ENCODE measurements around the gene MYMX.
A peak's percentile ranks its signal among the peaks of the same experiment; 100 is the strongest.

Gene MYMX

DNA sequence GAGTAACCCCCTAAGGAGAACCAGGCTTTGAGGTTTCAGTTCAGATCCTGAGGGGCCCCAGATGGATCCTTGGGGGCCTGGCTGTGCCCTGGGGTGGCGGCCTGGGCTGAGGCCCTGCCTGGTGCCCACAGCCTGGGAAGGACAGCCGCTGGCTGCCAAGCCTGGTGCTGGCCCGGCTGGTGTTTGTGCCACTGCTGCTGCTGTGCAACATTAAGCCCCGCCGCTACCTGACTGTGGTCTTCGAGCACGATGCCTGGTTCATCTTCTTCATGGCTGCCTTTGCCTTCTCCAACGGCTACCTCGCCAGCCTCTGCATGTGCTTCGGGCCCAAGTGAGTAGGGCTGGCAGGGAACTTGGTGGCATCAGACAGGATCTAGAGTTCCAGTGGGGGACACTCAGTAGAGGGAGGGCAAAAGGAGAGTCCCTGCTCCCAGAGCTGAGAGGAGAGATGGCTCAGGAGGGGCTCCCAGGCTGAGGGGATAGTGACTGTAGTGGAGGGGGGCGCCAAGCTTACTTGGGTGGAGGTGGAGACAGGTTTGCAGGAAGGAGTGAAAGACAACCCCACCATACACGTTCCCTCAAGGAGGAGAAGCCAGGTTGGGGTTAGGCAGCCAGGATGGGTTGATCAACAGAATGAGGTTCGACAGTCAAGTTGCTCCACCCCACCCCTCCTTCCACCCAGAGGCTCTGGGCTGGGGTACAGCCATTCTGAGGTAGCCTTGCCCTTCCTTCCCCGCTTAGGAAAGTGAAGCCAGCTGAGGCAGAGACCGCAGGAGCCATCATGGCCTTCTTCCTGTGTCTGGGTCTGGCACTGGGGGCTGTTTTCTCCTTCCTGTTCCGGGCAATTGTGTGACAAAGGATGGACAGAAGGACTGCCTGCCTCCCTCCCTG, 16.2 kb downstream of the MYMX start:
- DNase-seq (ENCODE audit: low read depth in 2 of 2), result no peak

DNA sequence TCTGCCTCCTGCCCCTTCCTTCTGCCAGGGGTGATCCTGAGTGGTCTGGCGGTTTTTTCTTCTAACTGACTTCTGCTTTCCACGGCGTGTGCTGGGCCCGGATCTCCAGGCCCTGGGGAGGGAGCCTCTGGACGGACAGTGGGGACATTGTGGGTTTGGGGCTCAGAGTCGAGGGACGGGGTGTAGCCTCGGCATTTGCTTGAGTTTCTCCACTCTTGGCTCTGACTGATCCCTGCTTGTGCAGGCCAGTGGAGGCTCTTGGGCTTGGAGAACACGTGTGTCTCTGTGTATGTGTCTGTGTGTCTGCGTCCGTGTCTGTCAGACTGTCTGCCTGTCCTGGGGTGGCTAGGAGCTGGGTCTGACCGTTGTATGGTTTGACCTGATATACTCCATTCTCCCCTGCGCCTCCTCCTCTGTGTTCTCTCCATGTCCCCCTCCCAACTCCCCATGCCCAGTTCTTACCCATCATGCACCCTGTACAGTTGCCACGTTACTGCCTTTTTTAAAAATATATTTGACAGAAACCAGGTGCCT, 16.9 kb downstream of the MYMX start:
- no peak for DNase-seq (ENCODE audit: low read depth in 2 of 2)

DNA sequence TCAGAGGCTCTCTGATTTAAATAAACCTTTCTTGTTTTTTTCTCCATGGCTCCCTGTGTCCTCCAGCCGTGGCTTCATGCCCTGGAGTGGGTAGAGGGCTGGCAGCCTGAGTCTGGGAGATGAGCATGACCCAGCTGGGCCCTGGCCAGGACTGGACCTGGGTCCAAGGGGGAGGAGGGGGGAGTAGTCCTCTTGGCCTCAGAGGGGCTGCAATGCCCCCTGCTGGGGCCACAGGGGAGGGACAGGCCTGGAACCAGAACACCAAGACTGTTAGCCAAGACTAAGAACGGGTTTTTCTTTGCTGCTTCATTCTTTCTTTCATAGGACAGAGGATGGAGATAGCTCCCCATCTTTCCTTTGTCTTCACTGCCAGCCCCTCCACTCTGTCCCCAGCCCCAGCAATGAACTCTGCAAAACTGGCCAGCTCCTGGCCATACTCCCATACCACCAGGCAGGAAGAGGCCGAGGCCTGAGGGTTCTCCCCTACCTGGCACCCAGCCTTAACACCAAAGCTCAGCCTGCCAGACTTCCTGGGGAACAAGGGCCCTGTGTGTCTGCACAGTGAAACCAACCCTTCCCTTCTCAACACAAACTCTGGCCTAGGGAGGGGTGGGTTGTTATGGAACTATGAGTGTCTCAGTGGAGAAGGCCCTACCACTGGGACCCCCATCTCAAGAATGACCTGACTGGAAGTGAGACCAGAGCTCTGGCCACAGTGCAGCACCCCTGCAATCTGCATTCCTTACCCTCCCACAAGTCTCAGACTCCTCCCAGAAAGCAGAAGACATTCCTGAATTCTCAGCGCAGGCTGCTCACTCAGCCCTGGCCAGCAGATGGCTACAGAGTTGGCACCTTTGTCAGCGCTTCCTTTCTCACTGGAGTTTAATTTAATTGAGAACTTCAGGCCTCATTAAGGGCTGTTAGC, 17.6 kb downstream of the MYMX start:
- no peak for DNase-seq (ENCODE audit: low read depth in 2 of 2)

DNA sequence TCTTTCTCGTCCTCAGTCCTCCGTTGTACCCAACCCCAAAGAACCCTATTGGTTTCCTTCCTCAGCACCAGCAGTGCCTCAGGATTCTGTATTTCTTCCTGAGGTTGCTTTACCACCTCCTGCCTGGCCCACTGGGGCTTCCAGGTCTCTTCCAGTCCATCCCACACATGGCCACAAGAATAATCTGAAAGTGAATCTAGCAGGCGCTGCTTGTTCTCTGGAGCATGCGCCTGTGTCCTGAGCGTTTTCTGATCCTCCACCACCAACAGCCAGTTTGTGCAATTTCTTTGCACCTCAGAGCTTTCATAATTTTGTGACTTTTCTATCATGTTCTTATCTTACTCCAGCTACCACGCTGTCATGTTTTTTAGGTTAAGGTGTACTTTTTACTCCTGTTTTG, 18.5 kb downstream of the MYMX start:
- no peak for DNase-seq (ENCODE audit: low read depth in 2 of 2)

DNA sequence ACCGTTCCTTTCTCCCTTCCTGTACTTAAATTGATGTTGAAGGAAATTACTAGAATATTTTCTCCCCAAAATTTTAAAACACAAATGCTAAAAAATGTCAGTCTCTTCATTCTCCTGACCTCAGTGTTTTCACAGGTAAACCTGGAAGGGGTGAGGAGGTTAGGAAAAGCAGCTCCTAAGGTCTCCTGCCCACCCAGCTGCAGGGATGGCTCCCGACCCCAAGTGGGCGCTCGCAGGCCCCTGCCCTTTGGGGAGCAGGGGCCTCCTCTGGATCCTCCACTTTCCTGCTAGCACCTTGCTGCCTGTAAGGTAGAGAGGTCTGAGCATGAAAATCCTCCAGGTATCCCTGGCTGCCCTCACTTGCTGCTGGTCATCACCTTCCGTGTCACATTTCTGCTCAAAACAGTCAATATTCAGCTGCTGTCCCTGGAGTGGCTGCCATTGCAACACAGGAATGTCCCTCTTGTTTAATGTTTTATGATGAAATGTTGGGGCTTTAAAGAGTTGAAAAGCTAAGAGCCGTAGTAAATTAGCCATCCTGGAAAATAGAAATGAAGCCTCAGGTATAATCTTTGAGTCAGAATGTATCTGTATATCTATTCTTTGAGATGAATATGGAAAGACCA, 19.3 kb downstream of the MYMX start:
- no peak for DNase-seq (ENCODE audit: low read depth in 2 of 2)

DNA sequence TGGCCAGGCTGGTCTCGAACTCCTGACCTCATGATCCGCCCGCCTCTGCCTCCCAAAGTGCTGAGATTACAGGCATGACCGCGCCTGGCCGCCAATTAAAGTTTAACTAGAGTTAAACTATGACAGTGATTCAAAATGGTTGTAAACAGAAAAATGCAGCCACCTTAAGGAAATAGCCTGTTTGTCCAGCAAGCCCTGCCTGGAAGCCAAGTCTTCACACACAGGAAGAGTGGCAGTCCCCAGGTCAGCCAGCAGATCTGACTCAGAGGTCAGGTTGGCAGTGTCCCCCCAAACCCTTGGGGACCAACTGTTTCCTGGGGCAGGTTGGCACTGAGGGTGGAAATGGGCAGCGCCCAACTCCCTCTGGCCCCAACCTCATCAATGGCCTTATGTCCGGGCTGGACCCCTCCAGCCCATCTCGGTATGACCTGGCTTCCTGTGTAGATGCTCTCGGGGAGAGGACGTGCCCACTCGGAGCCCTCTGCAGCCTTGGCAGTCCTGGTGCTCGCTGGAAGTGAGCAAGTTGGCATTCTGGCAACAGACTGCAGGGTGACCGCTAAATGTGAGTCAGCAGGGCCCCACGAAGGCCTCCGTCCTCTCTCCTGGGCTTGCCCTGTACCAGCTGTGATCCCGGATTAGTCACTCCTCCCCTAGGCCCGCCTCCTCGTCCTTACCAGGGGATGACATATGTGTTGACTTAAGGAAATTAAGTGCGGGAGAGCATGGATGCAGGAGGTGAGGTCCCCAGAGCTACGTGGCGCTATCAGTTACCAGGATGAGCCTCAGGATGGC, 20.5 kb downstream of the MYMX start:
- peak in 1 of 2 donors; percentile 47 for DNase-seq (ENCODE audit: low read depth in 2 of 2)

DNA sequence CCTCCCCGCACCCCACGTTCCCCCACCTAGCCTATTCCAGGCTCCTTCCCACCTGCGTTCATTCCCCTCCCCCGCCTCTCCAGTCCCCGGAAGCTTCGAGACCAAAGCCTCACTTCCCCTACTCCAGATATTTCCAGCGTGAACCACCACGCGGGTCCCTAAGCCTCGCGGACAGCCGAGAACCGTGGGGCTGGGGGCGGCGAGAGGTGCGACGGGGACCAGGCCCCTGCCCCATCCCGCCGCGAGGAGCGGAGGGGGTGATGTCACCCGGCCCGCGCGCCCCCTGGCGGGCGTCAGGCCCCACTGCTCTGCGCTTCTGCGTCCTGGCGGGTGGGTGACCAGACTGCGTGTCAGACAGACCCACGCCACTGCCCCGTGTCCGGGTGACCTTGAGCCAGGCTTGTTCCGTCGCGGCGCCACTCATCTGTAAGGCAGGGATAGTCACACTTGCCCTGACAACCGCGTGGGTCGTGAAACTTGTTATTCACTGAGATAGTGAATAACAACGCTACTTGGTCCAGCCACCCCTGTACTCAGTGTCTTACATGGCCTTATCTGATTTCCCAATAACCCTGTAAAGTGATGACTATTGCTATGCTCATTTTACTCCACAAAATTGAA, 21.2 kb downstream of the MYMX start:
- DNase-seq (ENCODE audit: low read depth in 2 of 2), result peak; percentile 70 to 72

DNA sequence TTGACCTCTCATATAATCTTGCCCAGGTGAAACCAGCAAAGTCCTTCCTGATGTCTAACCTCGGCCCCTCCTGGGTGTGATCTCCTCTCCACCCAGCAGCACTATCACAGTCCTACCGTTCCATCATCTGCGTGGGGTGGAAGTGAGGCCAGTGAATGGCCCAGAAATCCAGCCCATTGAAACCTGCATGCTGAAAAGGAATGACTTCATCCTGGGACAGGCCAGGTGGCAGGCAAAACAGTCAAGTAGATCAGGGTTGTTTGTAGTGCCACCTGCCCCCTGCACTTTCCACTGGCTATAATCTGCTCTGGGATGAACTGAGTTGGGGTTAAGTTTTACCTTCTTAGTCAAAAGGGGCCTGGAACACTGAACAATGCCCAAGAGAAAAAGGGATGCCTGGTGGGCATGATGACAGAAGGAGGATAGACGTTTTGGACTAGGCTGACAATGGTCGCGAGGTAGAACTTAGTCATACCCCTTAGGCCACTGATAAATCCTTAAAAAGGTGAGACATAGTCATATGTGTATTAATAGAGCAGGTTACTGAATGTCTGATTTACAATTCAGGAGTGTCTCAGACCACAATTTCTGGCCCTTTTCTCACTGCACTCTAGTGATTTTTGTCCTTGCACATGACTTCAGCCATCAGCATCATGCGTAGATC, 22.1 kb downstream of the MYMX start:
- DNase-seq (ENCODE audit: low read depth in 2 of 2), result no peak

DNA sequence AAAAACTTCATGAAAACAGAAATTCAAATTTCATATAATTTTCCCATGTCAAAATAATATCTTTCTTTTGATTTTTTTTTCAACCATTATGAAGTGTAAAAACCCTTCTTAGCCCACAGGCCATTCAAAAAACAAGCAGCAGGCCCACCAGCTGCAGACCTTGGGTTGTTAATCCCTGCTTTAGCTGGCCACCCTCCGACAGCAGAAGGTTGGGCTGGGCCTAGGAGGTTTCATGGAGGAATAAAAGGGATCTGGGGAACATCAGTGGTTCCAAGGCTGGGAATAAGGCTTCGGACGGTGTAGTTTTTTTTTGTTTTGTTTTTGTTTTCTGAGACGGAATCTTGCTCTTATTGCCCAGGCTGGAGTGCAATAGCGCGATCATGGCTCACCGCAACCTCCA, 26.6 kb downstream of the MYMX start:
- DNase-seq (ENCODE audit: low read depth in 2 of 2), result no peak

DNA sequence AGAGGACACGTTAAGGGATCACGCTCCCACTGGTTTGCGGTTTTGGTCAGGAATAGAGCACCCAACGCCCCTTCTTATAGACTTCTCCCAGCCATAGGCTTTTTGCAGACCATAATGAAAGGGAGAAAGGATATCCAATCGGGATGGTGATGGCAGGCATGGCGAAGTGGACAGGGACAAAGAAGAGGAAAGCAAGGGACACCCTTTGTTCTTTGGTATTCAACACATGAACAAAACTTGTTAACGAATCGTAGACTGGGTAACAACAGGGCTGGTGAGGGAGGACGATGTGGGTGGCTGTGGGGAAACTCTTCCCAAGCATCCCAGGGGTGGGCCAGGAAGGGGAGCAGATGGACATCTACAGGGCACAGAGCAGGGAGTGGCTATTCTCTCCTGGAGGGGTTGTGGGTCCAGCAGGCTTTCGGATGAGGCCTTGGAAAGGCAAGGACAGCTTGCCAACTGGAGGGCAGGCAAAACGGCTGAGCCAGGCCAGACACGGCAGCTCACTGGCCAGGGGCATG, 28.7 kb downstream of the MYMX start:
- no peak for DNase-seq (ENCODE audit: low read depth in 2 of 2)

DNA sequence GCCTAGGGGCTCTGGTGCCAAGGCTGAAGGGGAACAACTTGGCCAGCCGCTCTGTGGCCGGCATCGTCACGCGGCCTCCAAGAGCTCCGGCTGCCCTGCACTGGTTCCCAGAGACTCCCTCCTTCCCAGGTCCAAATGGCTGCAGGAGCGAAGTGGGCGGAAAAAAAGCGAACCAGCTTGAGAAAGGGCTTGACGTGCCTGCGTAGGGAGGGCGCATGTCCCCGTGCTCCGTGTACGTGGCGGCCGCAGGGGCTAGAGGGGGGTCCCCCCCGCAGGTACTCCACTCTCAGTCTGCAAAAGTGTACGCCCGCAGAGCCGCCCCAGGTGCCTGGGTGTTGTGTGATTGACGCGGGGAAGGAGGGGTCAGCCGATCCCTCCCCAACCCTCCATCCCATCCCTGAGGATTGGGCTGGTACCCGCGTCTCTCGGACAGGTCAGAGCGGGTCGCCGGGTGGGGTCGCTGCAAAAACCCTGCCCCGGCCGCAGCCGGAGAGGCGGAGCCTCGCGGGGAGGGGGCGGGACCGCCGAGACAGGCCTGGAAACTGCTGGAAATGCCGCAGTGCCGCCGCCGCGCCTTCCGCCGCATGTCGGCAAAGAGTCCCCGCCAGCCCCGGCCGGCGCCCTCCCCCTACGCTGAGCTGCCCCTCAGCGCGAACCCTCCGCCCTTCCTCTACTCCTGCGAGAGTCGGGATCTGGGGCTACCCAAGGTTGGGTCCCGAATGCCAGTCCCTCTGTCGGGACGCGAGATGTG, 29.4 kb downstream of the MYMX start:
- peak; percentile 77 to 89 for DNase-seq (ENCODE audit: low read depth in 2 of 2)

DNA sequence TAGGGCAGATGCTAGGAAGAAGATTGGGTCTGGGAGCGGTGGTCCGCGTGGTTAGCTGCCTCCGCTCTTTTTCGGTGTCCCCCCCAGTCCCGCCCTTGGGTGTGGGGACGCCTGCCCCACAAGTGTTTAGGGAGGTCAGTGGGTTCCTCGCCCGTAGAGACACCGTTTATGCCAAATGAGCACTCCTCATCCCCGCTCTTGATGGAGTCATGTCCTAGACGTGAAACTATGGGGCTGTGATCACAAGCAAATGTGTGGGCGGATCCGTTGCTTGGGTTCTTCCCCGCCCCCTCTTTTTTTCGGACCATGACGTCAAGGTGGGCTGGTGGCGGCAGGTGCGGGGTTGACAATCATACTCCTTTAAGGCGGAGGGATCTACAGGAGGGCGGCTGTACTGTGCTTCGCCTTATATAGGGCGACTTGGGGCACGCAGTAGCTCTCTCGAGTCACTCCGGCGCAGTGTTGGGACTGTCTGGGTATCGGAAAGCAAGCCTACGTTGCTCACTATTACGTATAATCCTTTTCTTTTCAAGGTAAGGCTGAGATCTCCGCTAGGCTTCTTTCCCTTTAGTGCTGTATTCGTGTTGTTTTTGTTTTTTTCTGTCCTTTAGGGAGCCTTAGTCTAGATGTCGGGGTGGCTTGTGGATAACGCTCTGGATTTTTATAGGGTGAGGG, 30.1 kb downstream of the MYMX start, which contains the start of gene HSP90AB1:
TSS of gene HSP90AB1 (plus strand) at position 439 of the 675 bp plus-strand sequence. CDS start 1,529 bp downstream, outside the sequence.
- peak; percentile 83 to 96 for DNase-seq (ENCODE audit: low read depth in 2 of 2)

DNA sequence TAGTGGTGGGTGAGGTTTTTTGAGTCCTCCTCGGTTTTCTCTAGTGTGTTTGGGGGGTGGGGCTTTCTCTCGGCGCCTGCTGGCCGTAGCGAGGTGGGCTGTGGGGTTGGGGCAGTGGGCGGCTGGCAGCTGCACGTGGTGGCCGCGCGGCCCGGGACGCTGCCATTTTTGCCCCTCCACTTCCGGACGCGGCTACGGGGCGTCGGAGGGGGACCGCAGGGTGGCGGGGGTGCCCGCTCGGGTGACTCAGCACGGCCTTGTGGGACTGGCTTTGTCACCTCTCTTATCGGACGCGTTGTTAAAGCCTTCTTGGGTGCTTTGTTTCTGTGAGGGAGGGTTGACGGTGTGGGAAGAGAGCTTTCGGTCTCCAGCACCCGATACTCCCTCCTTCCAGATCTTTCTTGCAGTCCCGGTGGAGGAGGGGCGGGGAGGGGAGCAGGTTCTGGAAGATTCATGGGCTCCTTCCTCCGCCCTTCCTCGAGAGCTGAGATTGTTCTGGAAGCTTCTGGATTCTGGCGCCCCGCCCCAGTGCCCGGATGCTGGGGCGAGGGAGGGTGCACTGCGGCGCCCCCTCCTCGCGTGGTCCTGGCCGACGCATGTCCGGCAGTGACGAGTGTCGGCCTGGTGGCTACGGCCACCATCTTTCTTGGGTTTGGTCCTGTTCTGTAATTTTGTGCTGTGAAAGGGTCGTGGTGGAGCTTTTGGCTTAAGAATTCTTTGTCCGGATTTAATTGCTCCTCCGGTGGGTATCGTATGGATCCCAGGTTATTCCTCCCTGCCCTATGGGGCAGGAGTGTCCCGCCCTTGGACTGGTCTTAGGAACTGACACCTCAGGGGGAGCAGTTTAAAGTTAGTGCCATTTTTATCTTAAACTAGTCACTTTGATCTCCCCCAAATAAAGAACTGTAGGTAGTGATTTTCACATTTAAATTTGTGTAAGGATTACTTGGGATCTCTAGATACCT, 30.9 kb downstream of the MYMX start:
- DNase-seq (ENCODE audit: low read depth in 2 of 2), result peak; percentile 82 to 89

DNA sequence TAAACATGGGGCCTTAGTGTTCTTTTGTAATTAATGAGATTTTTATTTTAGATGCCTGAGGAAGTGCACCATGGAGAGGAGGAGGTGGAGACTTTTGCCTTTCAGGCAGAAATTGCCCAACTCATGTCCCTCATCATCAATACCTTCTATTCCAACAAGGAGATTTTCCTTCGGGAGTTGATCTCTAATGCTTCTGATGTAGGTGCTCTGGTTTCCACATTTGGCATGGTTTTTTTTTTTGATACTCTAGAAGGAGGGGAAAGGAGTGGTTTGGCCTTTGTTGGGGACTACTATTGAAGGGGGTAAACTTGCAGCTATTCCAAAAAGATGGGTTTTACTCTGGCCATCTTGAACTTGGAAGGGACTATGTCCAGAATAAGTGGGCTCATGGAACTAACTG, 31.9 kb downstream of the MYMX start:
- DNase-seq (ENCODE audit: low read depth in 2 of 2), result no peak

DNA sequence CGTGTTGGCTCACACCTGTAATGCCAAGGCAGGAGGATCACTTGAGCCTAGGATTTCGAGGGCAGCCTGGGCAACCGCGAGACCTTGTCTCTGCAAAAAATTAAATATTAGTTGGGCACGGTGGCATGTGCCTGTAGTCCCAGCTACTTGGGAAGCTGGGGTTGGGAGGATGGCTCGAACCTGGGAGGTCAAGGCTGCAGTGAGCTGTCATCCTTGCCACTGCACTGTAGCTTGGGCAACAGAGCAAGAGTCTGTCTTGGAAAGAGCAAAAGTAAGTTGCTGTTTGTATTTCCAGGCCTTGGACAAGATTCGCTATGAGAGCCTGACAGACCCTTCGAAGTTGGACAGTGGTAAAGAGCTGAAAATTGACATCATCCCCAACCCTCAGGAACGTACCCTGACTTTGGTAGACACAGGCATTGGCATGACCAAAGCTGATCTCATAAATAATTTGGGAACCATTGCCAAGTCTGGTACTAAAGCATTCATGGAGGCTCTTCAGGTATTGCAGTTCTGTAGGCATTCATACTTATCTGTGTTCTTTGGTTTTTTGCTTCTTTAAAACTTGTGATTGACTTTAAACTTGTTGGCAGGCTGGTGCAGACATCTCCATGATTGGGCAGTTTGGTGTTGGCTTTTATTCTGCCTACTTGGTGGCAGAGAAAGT, 32.5 kb downstream of the MYMX start:
- DNase-seq (ENCODE audit: low read depth in 2 of 2), result no peak

DNA sequence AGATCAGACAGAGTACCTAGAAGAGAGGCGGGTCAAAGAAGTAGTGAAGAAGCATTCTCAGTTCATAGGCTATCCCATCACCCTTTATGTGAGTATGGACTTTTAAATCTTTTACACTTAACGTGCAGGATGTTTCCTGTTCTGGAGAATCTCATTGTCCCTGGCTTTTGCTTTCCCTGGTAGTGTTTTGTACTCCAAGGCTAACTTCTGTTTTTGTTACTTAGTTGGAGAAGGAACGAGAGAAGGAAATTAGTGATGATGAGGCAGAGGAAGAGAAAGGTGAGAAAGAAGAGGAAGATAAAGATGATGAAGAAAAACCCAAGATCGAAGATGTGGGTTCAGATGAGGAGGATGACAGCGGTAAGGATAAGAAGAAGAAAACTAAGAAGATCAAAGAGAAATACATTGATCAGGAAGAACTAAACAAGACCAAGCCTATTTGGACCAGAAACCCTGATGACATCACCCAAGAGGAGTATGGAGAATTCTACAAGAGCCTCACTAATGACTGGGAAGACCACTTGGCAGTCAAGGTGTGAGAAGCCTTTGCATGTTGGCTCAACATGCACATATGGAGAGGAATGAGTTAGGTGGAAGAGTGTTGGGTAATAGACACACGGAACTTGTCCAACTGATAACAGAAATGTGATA, 33.5 kb downstream of the MYMX start:
- no peak for DNase-seq (ENCODE audit: low read depth in 2 of 2)
